ENCODE measurements around the gene SDHAF4.

- no peak for TF ChIP-seq EZH2 (IDR thresholded peaks at IDR 0.05; ENCODE audit: insufficient read depth, poor library complexity, severe bottlenecking)
- TF ChIP-seq EZH2phosphoT487 (IDR thresholded peaks at IDR 0.05; ENCODE audit: insufficient read depth, low read depth) = no peak
Observed at GRCh38 chr6:70590400-70590799, 23.7 kb downstream of the SDHAF4 start.
